Stomach (tissue), 9 donors: ENCODE measurements around the gene PITX2. TPM values are rescaled to one million over a fixed set of nuclear protein-coding genes. Genes with fewer than 3 reads are reported as not detected.

Source experiments
- DNase-seq, 2 donors: peaks; one replicate each; pipeline versions ENCODE4 v3.0.0 to v3.0.0-alpha.2; 2013 to 2019
- H3K27ac ChIP-seq, 5 donors: fragments of 200-600 bp in 4 of 5; sonication (generic) in 4 of 5; one replicate each; pipeline ENCODE4 v1.5.1; 2013 to 2019; ENCODE audit warnings: mild to moderate bottlenecking in 1 of 5, moderate library complexity in 1 of 5
- H3K27me3 ChIP-seq, 3 donors: fragments of 200-600 bp; sonication (generic); one replicate each; pipeline ENCODE4 v1.5.1; 2017 to 2019; ENCODE audit warnings: mixed run types in 1 of 3
- H3K36me3 ChIP-seq, 4 donors: fragments of 200-600 bp; sonication (generic); 1 replicate in 3 of 4; 2 replicates in 1 of 4; pipeline ENCODE4 v1.5.1; 2016 to 2019
- H3K4me1 ChIP-seq, 4 donors: fragments of 200-600 bp; sonication (generic); one replicate each; pipeline ENCODE4 v1.5.1; 2016 to 2019
- H3K4me3 ChIP-seq, 4 donors: fragments of 200-600 bp; sonication (generic) in 3 of 4; one replicate each; pipeline ENCODE4 v1.5.1; 2016 to 2019; ENCODE audit warnings: mild to moderate bottlenecking in 1 of 4
- H3K9me3 ChIP-seq, 4 donors: fragments of 200-600 bp; sonication (generic); one replicate each; pipeline ENCODE4 v1.5.1; 2016 to 2019
- EP300 ChIP-seq: sonication (generic); formaldehyde crosslinking; IDR thresholded peaks from one replicate; pipeline ENCODE4 v1.6.1; 2017; ENCODE audit warnings: antibody characterized with exemption
- POLR2A ChIP-seq, 4 donors: fragments of 450-650 bp; IDR thresholded peaks; one replicate each; pipeline ENCODE4 v1.6.1; 2016; ENCODE audit warnings: antibody characterized with exemption in 4 of 4, control low read depth in 2 of 4, mild to moderate bottlenecking in 1 of 4, moderate library complexity in 1 of 4
- POLR2AphosphoS5 ChIP-seq, 3 donors: sonication (generic); formaldehyde crosslinking; IDR thresholded peaks; one replicate each; pipeline ENCODE4 v1.6.1; 2016; ENCODE audit warnings: antibody characterized with exemption in 3 of 3
- WGBS, 5 donors: extraction: QIAGEN DNeasy Blood & Tissue Kit in 3 of 5; methylation state at CpG; one replicate each; pipeline versions ENCODE4 v1.1.5 to v1.1.7; 2013 to 2018; 5-methylcytosine and 5-hydroxymethylcytosine counted together
- intact Hi-C: fragments of 100-400 bp; cut with DNase I; formaldehyde crosslinking; loops from one replicate; pipeline ENCODE4 v1.15.1; 2023; ENCODE audit warnings: low total_unique reads
- polyA plus RNA-seq, 3 donors: library from polyadenylated mRNA; stranded (reverse); fragments of 200-250 nt; gene quantifications; one replicate each; pipeline ENCODE4 v1.2.3, GENCODE V29; 2013
- total RNA-seq, 5 donors: library from RNA; depleted of rRNA; stranded (reverse); fragments of >200 nt; gene quantifications; one replicate each; pipeline versions ENCODE4 v1.1.0 to v1.2.3, GENCODE V29; 2014 to 2016
- TF ChIP-seq, protein P1 (sequence below), 7 experiments: fragments of 450-650 bp in 4 of 7; fragments of 200-600 bp in 3 of 7; sonication (generic) in 3 of 7; IDR thresholded peaks; one replicate each; pipeline ENCODE4 v1.5.1; 2016 to 2019; ENCODE audit warnings: antibody characterized with exemption in 7 of 7, control low read depth in 2 of 7, mild to moderate bottlenecking in 1 of 7
- donor health status: healthy with polysubstance abuse.
- donor health status: Bipolar disorder and iron deficiency.
- donor health status: healthy.

The PITX2 gene
- total and polyA plus RNA-seq, 8 donors, result 0.53 to 2.6 (median 1.1) TPM; not detected in 5

DNA sequence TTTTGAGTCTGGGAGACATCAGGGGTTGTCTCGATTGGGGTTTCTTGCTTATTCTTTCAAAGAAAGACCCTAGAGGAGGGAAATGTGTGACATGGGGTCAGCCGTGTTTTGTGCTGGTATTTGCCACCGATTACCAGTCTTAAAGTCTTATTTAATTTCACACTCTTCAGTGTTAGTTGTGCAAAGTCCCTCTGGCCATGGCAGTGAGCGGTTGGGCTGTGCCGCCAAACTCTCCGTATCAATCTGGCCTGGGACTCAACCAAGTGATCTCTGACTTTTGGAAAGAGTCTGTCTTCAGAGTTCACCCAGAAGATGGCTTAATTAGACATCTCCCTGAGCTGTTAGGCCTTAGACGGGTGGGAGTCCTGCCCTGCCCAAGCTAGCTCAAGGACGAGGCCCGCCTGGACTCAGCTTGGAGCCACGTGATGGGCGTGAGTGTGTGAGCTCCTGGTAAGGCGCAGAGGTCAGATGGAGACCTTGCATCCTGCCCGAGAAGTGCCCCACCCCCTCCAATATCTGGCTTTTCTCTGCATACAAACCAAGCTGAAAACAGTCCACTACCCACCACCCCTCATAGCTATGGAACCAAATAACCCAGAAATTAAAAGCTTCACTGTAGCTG is 3.8 kb upstream of the PITX2 start:
- Histone ChIP-seq H3K4me1 (peaks cover 17 to 41% (median 31%) of the 10 kb centered on the region in 4 donors), H3K36me3 (no peaks in the 10 kb centered on the region), H3K27ac (no peak overlapping the region), H3K9me3 (peaks cover 0 to 16% (median 7%) of the 10 kb centered on the region in 4 donors), H3K4me3 (no peak overlapping the region), H3K27me3 (peaks cover 23 to 100% (median 99%) of the 10 kb centered on the region in 3 donors)
- intact Hi-C loops, result no loop called here
- DNase-seq, result no peak
- TF ChIP-seq, protein P1, sequence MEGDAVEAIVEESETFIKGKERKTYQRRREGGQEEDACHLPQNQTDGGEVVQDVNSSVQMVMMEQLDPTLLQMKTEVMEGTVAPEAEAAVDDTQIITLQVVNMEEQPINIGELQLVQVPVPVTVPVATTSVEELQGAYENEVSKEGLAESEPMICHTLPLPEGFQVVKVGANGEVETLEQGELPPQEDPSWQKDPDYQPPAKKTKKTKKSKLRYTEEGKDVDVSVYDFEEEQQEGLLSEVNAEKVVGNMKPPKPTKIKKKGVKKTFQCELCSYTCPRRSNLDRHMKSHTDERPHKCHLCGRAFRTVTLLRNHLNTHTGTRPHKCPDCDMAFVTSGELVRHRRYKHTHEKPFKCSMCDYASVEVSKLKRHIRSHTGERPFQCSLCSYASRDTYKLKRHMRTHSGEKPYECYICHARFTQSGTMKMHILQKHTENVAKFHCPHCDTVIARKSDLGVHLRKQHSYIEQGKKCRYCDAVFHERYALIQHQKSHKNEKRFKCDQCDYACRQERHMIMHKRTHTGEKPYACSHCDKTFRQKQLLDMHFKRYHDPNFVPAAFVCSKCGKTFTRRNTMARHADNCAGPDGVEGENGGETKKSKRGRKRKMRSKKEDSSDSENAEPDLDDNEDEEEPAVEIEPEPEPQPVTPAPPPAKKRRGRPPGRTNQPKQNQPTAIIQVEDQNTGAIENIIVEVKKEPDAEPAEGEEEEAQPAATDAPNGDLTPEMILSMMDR (IDR thresholded peaks at IDR 0.05), result no peak
- no peak for TF ChIP-seq POLR2AphosphoS5 (IDR thresholded peaks at IDR 0.05)
- TF ChIP-seq POLR2A (IDR thresholded peaks at IDR 0.05), result no peak
- no peak for TF ChIP-seq EP300
- 9 to 25% (median 11%) methylated on average over 9 to 13 of the region's 13 CpGs for WGBS, 5 donors

DNA sequence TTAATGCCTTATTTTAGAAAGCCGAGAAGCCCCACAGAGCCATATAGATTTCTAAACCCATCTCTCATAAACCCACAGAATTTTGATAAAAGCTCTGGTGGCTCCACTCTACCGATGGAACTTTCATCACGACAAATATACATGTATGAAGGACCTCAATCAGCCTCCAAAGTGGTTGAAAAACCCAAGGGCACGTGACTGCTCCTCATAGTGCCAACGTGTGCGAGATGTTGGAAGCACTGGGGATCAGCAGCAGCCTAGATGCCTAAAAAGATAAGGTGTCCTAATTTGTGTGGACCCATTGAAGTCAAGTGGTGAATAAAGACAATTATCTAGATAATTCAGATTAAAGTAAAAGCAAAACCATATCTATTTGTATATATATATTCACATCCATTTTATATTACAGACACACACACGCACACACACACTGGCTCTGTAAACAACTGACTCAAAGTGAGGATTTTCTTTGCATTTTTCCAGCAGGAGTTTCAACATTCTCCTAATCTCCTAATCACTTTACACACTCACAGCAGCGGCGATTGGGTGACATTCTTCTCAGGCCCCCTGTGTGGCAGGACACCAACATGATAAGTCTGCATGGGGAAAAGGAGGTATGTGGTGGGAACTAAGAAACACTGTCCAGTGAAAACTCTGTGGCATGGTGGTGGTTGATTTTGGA is 2.8 kb upstream of the PITX2 start:
- DNase-seq, result no peak
- Histone ChIP-seq H3K27ac (no peak overlapping the region), H3K36me3 (no peaks in the 10 kb centered on the region), H3K27me3 (peaks cover 21 to 100% (median 99%) of the 10 kb centered on the region in 3 donors), H3K4me3 (no peak overlapping the region), H3K9me3 (peaks cover 0 to 17% (median 7%) of the 10 kb centered on the region in 4 donors), H3K4me1 (peaks cover 23 to 42% (median 34%) of the 10 kb centered on the region in 4 donors)
- TF ChIP-seq POLR2AphosphoS5 (IDR thresholded peaks at IDR 0.05), result no peak
- TF ChIP-seq, protein P1 (IDR thresholded peaks at IDR 0.05), result no peak
- intact Hi-C loops, result no loop called here
- WGBS, 5 donors, result 4 to 15% (median 10%) methylated on average over 9 of the region's 9 CpGs

DNA sequence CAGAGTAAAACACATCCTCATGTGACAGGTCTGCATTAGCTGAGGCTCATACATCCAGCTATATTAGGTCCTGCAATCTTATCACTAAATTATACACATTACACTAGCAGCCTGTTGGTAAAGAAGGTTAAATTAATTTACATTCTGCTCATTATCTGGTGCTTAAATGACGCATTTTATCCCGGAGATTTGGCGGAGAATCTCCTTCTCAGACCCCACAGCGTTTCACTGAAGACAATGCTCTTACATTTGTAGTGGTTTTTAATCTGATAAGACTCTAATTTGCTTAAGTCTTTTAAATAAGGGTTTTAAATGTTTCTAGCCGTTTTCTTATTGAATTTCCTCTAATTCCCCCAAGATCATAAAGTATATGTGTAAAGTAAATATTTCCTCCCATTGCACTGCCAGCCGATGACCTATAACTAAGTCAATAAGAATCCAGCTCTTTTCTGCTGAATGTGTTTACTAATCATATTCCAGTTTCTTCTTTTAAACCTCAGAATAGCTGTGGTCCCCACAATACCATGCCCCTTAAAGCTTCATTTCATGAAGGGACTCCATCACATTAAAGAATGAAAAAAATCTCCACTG is 2.1 kb upstream of the PITX2 start:
- no peak overlapping the region for H3K27ac ChIP-seq
- TF ChIP-seq POLR2A (IDR thresholded peaks at IDR 0.05), result no peak
- TF ChIP-seq POLR2AphosphoS5 (IDR thresholded peaks at IDR 0.05), result no peak
- TF ChIP-seq EP300, result no peak
- TF ChIP-seq, protein P1 (IDR thresholded peaks at IDR 0.05), result no peak
- intact Hi-C loops, result no loop called here
- peaks cover 18 to 100% (median 99%) of the 10 kb centered on the region in 3 donors for H3K27me3 ChIP-seq
- H3K9me3 ChIP-seq, result peaks cover 0 to 17% (median 7%) of the 10 kb centered on the region in 4 donors
- 7 to 14% (median 10%) methylated on average over 6 of the region's 6 CpGs for WGBS, 5 donors
- H3K36me3 ChIP-seq, result no peaks in the 10 kb centered on the region
- H3K4me1 ChIP-seq, result peaks cover 26 to 45% (median 35%) of the 10 kb centered on the region in 4 donors
- no peak for DNase-seq
- no peak overlapping the region for H3K4me3 ChIP-seq

DNA sequence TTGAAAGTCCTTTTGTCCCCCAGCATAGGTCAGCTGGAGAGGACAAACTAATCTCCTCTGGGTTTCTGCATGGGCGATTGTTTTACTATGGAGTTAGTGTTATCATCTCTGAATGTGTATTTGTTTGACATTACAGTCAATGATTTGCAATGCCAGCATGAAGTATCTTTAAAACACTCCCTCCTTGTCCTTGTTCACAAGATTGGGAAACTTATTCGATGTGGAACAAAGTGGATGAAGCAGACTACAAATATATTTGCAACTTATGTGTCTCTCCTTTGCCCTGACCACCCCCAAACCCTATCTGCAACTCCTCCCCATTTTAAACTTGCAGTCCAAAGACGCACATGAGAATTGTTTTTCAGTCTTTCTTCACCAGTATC is 1.5 kb upstream of the PITX2 start:
- no peak overlapping the region for H3K27ac ChIP-seq
- intact Hi-C loops, result no loop called here
- TF ChIP-seq EP300, result no peak
- TF ChIP-seq, protein P1 (IDR thresholded peaks at IDR 0.05), result no peak
- no peak for TF ChIP-seq POLR2AphosphoS5 (IDR thresholded peaks at IDR 0.05)
- TF ChIP-seq POLR2A (IDR thresholded peaks at IDR 0.05), result no peak
- DNase-seq, result no peak
- no peaks in the 10 kb centered on the region for H3K36me3 ChIP-seq
- peaks cover 17 to 100% (median 99%) of the 10 kb centered on the region in 3 donors for H3K27me3 ChIP-seq
- H3K4me1 ChIP-seq, result peaks cover 26 to 47% (median 38%) of the 10 kb centered on the region in 4 donors
- no peak overlapping the region for H3K4me3 ChIP-seq
- WGBS, 5 donors, result 7 to 13% (median 9%) methylated on average over 3 of the region's 3 CpGs
- peaks cover 0 to 20% (median 7%) of the 10 kb centered on the region in 4 donors for H3K9me3 ChIP-seq
